K562 (cell line): ENCODE results near the gene EGLN3. TPM values are rescaled to one million over a fixed set of nuclear protein-coding genes. Genes with fewer than 3 reads are reported as not detected.
A peak's percentile ranks its signal among the peaks of the same experiment; 100 is the strongest.

Source experiments
- ADNP ChIP-seq: fragments of 200-800 bp; sonication (Bioruptor generic); IDR thresholded peaks from 2 replicates; pipeline ENCODE4 v1.6.1; 2016; ENCODE audit warnings: missing genetic modification characterization, missing compliant biosample characterization
- COPS2 ChIP-seq: fragments of 450-650 bp; conservative IDR thresholded peaks from 2 replicates; pipeline ENCODE4 v1.6.1; 2016; ENCODE audit warnings: mild to moderate bottlenecking, moderate library complexity
- CREM ChIP-seq: IDR thresholded peaks from 2 replicates; pipeline ENCODE4 v1.6.1; 2014; ENCODE audit warnings: antibody characterized with exemption, low read depth
- DACH1 ChIP-seq: fragments of 450-650 bp; IDR thresholded peaks from 2 replicates; pipeline ENCODE4 v1.6.1; 2018; ENCODE audit not compliant: partially characterized antibody
- DNMT1 ChIP-seq: fragments of 450-650 bp; IDR thresholded peaks from 2 replicates; pipeline ENCODE4 v1.6.1; 2016; ENCODE audit warnings: antibody characterized with exemption, mild to moderate bottlenecking
- HDAC2 ChIP-seq: fragments of 450-650 bp; IDR thresholded peaks from 2 replicates; pipeline ENCODE4 v1.6.1; 2016; ENCODE audit warnings: mild to moderate bottlenecking
- LEF1 ChIP-seq: fragments of 450-650 bp; IDR thresholded peaks from 2 replicates; pipeline ENCODE4 v1.6.1; 2016; ENCODE audit warnings: mild to moderate bottlenecking
- MAZ ChIP-seq, 2 experiments: fragments of 450-650 bp in 1 of 2; sonication (generic) in 1 of 2; formaldehyde crosslinking; IDR thresholded peaks in 1 of 2; conservative IDR thresholded peaks in 1 of 2; 2 replicates each; pipeline versions ENCODE4 v1.4.0 to v1.5.0; 2020; ENCODE audit warnings: mild to moderate bottlenecking in 1 of 2, missing genetic modification reagents in 1 of 2
- MYC ChIP-seq, 2 experiments: fragments of 250-450 bp in 1 of 2; sonication (Bioruptor Pico) in 1 of 2; IDR thresholded peaks; 2 replicates each; pipeline versions ENCODE4 v1.5.1 to v1.6.1; 2012 to 2021; ENCODE audit warnings: low read depth in 2 of 2, borderline replicate concordance in 1 of 2, improper control_type of control experiment in 1 of 2, low read length in 1 of 2, mild to moderate bottlenecking in 1 of 2, moderate library complexity in 1 of 2
- NFIC ChIP-seq: fragments of 450-650 bp; IDR thresholded peaks from 2 replicates; pipeline ENCODE4 v1.6.1; 2017; ENCODE audit warnings: mild to moderate bottlenecking, inconsistent platforms
- NR2C2 ChIP-seq, 2 experiments: fragments of 200-800 bp in 1 of 2; sonication (Bioruptor generic) in 1 of 2; sonication (generic) in 1 of 2; formaldehyde crosslinking in 1 of 2; IDR thresholded peaks; 2 replicates each; pipeline versions ENCODE4 v1.6.1 to v1.8.0; 2016 to 2022; ENCODE audit warnings: mild to moderate bottlenecking in 1 of 2, missing compliant biosample characterization in 1 of 2, missing genetic modification characterization in 1 of 2, missing genetic modification reagents in 1 of 2
- NRF1 ChIP-seq, 2 experiments: fragments of 450-650 bp; IDR thresholded peaks in 1 of 2; conservative IDR thresholded peaks in 1 of 2; 2 replicates each; pipeline ENCODE4 v1.6.1; 2014; ENCODE audit warnings: mild to moderate bottlenecking in 2 of 2
- POLR2G ChIP-seq: fragments of 200-400 bp; formaldehyde crosslinking; IDR thresholded peaks from 2 replicates; pipeline ENCODE4 v1.6.1; 2017; ENCODE audit warnings: low read depth, mild to moderate bottlenecking, antibody characterized with exemption, low read length, moderate library complexity
- SNIP1 ChIP-seq: fragments of 450-650 bp; IDR thresholded peaks from 2 replicates; pipeline ENCODE4 v1.7.1; 2017; ENCODE audit warnings: low read depth, mild to moderate bottlenecking
- ZNF124 ChIP-seq: sonication (generic); formaldehyde crosslinking; IDR thresholded peaks from 2 replicates; pipeline ENCODE4 v1.8.1; 2022; ENCODE audit warnings: missing genetic modification reagents
- ZNF133 ChIP-seq: fragments of 250-450 bp; sonication (Bioruptor Pico); IDR thresholded peaks from 2 replicates; pipeline ENCODE4 v1.4.0; 2020; ENCODE audit warnings: mild to moderate bottlenecking
- ZNF212 ChIP-seq: fragments of 450-650 bp; formaldehyde crosslinking; IDR thresholded peaks from 2 replicates; pipeline ENCODE4 v1.4.0; 2020; ENCODE audit warnings: mild to moderate bottlenecking
- ZNF3 ChIP-seq: fragments of 250-450 bp; sonication (Bioruptor Pico); IDR thresholded peaks from 2 replicates; pipeline ENCODE4 v1.5.0; 2021; ENCODE audit warnings: mild to moderate bottlenecking, moderate library complexity
- ZNF41 ChIP-seq: fragments of 250-450 bp; sonication (Bioruptor Pico); conservative IDR thresholded peaks from 2 replicates; pipeline ENCODE4 v1.4.0; 2020; ENCODE audit warnings: mild to moderate bottlenecking
- ZNF444 ChIP-seq: fragments of 250-450 bp; sonication (Bioruptor Pico); IDR thresholded peaks from 2 replicates; pipeline ENCODE4 v1.4.0; 2020; ENCODE audit warnings: mild to moderate bottlenecking, moderate library complexity
- polyA plus RNA-seq, 8 experiments: library from polyadenylated mRNA; depleted of rRNA in 4 of 8; stranded (reverse) in 5 of 8; unstranded in 3 of 8; fragments of >200 nt; fragmentation: Nextera tagmentation in 2 of 8; fragmentation: Illumina TruSeq in 1 of 8; extraction: Ambion mirVana in 2 of 8; extraction: Trizol in 1 of 8; gene quantifications; 2 replicates each; pipeline versions ENCODE4 v1.2.1 to v1.2.3, GENCODE V29; 2011 to 2014; ENCODE audit warnings: inconsistent platforms in 1 of 8, missing spikeins in 1 of 8
- total RNA-seq, 7 experiments: library from RNA; depleted of rRNA in 6 of 7; stranded (reverse); fragments of >200 nt in 6 of 7; fragmentation: Illumina TruSeq in 2 of 7; extraction: Trizol in 2 of 7; gene quantifications; 2 replicates each; pipeline versions ENCODE4 v1.2.1 to v1.2.3, GENCODE V29; 2011 to 2021; ENCODE audit warnings: low replicate concordance in 1 of 7
- TF ChIP-seq, protein P1 (sequence below): fragments of 450-650 bp; IDR thresholded peaks from 2 replicates; pipeline ENCODE4 v1.7.1; 2018; ENCODE audit warnings: mild to moderate bottlenecking, low read depth; ENCODE audit not compliant: partially characterized antibody
- TF ChIP-seq, protein P2 (sequence below): fragments of 250-450 bp; sonication (Bioruptor Pico); IDR thresholded peaks from 2 replicates; pipeline ENCODE4 v1.8.0; 2021; ENCODE audit warnings: borderline replicate concordance, mild to moderate bottlenecking, moderate library complexity; ENCODE audit not compliant: poor library complexity, severe bottlenecking
- TF ChIP-seq, protein P3 (sequence below): sonication (generic); formaldehyde crosslinking; IDR thresholded peaks from 2 replicates; pipeline ENCODE4 v1.8.0; 2022; ENCODE audit warnings: mild to moderate bottlenecking, missing genetic modification reagents

EGLN3 gene
- total and polyA plus RNA-seq, 9 of the 15 experiments (the other 6 are each of a cell fraction or from before 2014, with no cell fraction given), result 2.5 to 87.6 (median 5.8) TPM

DNA sequence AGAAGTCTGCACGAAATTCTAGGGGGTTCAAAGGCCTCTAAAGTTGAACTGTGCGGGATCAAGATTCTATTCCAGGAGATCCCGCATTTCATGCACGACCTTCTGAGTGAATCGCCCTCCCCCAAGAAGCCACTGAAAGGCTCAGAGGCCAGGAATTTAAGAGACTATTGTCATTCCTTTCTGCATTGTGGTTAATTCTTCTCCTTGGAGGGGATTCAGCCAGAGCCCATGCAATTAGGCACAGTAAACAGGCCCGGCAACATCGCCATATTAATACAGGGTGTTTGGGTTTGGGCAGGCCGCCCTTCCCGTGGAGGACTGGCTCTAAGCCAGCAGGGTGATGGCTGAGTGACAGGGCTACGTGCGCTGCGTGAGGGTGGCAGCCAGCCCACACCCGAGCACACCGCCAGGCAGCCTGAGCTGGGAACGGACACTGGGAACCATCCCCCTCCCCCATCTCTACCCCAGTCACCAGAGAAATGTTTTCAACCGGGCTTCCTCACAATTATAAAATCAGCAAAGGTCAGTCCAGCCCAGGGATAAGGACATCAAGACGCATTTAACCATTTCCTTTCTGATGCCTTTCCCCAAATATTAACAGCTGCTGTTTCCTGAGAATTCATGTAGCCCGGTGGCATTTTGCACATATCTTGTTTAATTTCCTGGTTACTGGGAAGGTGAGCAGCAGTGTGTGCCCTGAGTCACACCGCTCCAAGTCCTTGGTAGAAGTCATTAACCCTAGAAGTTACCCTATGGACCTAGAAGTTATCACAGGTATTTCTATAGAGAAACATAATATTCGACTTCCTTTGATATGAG lies 12.5 kb downstream of the EGLN3 start (continued):
- TF ChIP-seq NR2C2 (CRISPR knock-in tag; IDR thresholded peaks at IDR 0.05) (no peak), NR2C2 (tag; IDR thresholded peaks at IDR 0.05) (peak; percentile 22; the same call in 1 of the 2 replicates), ZNF124 (CRISPR knock-in tag) (no peak), ZNF133 (CRISPR knock-in tag) (no peak), NRF1 (conservative IDR thresholded peaks at IDR 0.05 in 1 of 2, IDR thresholded peaks at IDR 0.05 in 1 of 2) (peak; percentile 73 to 79), NFIC (peak; percentile 96), CREM (peak; percentile 64), ZNF41 (no peak), SNIP1 (no peak), DACH1 (no peak), MAZ (CRISPR knock-in tag; conservative IDR thresholded peaks at IDR 0.05 in 1 of 2, IDR thresholded peaks at IDR 0.05 in 1 of 2) (0 out of 4 replicates have a peak, but pooled peaks of 1 of the 2 experiments have one; percentile 32), ADNP (tag) (no peak), ZNF3 (CRISPR knock-in tag) (no peak), POLR2G (0 out of 2 replicates have a peak, but pooled peaks have one; percentile 26), COPS2 (no peak), ZNF212 (CRISPR knock-in tag) (no peak), HDAC2 (0 out of 2 replicates have a peak, but pooled peaks have one; percentile 19), LEF1 (peak; percentile 17; the same call in 1 of the 2 replicates), MYC (IDR thresholded peaks at IDR 0.05; ENCODE audit: low read depth, low read length) (peak; percentile 42; the same call in 1 of the 2 replicates), MYC (CRISPR knock-in tag; IDR thresholded peaks at IDR 0.05; ENCODE audit: borderline replicate concordance, low read depth) (no peak), DNMT1 (no peak), ZNF444 (CRISPR knock-in tag) (peak; percentile 86)
- TF ChIP-seq, protein P1, sequence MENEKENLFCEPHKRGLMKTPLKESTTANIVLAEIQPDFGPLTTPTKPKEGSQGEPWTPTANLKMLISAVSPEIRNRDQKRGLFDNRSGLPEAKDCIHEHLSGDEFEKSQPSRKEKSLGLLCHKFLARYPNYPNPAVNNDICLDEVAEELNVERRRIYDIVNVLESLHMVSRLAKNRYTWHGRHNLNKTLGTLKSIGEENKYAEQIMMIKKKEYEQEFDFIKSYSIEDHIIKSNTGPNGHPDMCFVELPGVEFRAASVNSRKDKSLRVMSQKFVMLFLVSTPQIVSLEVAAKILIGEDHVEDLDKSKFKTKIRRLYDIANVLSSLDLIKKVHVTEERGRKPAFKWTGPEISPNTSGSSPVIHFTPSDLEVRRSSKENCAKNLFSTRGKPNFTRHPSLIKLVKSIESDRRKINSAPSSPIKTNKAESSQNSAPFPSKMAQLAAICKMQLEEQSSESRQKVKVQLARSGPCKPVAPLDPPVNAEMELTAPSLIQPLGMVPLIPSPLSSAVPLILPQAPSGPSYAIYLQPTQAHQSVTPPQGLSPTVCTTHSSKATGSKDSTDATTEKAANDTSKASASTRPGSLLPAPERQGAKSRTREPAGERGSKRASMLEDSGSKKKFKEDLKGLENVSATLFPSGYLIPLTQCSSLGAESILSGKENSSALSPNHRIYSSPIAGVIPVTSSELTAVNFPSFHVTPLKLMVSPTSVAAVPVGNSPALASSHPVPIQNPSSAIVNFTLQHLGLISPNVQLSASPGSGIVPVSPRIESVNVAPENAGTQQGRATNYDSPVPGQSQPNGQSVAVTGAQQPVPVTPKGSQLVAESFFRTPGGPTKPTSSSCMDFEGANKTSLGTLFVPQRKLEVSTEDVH, result no peak
- TF ChIP-seq, protein P2, sequence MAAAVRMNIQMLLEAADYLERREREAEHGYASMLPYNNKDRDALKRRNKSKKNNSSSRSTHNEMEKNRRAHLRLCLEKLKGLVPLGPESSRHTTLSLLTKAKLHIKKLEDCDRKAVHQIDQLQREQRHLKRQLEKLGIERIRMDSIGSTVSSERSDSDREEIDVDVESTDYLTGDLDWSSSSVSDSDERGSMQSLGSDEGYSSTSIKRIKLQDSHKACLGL (CRISPR knock-in tag), result no peak
- TF ChIP-seq, protein P3, sequence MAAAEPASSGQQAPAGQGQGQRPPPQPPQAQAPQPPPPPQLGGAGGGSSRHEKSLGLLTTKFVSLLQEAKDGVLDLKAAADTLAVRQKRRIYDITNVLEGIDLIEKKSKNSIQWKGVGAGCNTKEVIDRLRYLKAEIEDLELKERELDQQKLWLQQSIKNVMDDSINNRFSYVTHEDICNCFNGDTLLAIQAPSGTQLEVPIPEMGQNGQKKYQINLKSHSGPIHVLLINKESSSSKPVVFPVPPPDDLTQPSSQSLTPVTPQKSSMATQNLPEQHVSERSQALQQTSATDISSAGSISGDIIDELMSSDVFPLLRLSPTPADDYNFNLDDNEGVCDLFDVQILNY, result no peak
